Gastrocnemius medialis (tissue), 4 donors: ENCODE data around the gene JCAD.

ENCODE experiments used
- CTCF ChIP-seq, 5 experiments: fragments of 450-650 bp in 3 of 5; fragments of 200-600 bp in 2 of 5; sonication (generic) in 2 of 5; IDR thresholded peaks in 4 of 5; conservative IDR thresholded peaks in 1 of 5; 1 replicate in 4 of 5; 2 replicates in 1 of 5; pipeline ENCODE4 v1.5.1; 2016 to 2019; ENCODE audit warnings: antibody characterized with exemption in 5 of 5, mild to moderate bottlenecking in 3 of 5, moderate library complexity in 3 of 5
- POLR2A ChIP-seq, 2 donors: fragments of 450-650 bp; IDR thresholded peaks; one replicate each; pipeline ENCODE4 v1.6.1; 2017; ENCODE audit warnings: antibody characterized with exemption in 2 of 2, mild to moderate bottlenecking in 2 of 2, moderate library complexity in 2 of 2

GRCh38 chr10:29992914-29993313, 66.5 kb downstream of the JCAD start:
- TF ChIP-seq POLR2A (IDR thresholded peaks at IDR 0.05) (no peak), CTCF (IDR thresholded peaks at IDR 0.05 in 4 of 5, conservative IDR thresholded peaks at IDR 0.05 in 1 of 5) (no peak)
